ENCODE data around the gene APOBEC3A.
"Not testable (repeated sequence)": the region's sequence is repeated elsewhere in the genome, so short reads cannot be mapped to it uniquely, and the experiment has no call there.

Gene APOBEC3A

GRCh38 chr22:38943201-38943600, 14.2 kb upstream of the APOBEC3A start:
- DNase-seq (ENCODE audit: low read depth): no peak

- no peak for DNase-seq (ENCODE audit: low read depth)
Observed at GRCh38 chr22:38943882-38944281, 13.5 kb upstream of the APOBEC3A start.

GRCh38 chr22:38944653-38945052, 12.8 kb upstream of the APOBEC3A start:
- DNase-seq (ENCODE audit: low read depth): no peak

DNA sequence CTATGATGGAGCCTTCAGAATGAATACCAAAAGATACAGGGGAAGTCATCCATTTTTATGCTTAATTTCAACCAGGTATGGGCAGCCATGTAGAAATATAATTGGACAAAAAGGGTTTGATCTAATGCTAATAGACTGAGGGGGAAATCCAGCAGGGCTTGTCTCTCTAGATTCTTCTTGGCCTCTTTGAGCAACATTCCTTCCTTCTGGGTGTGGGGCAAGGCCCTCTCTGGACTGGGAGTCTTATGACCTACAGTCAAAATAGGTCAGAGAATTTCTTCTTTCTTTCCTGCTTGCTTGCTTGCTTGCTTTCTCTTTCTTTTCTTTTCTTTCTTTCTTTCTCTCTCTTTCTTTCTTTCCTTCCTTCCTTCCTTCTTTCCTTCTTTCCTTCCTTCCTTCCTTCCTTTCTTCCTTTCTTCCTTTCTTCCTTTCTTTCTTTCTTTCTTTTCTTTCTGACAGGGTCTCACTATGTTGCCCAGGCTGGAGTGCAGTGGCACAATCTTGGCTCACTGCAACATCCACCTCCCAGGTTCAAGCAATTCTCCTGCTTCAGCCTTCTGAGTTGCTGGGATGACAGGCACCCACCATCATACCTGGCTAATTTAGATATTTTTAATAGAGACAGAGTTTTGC, 11.6 kb upstream of the APOBEC3A start:
- DNase-seq (ENCODE audit: low read depth): not testable (repeated sequence)

- DNase-seq (ENCODE audit: low read depth): no peak
Observed at GRCh38 chr22:38946771-38947170, 10.6 kb upstream of the APOBEC3A start.

DNA sequence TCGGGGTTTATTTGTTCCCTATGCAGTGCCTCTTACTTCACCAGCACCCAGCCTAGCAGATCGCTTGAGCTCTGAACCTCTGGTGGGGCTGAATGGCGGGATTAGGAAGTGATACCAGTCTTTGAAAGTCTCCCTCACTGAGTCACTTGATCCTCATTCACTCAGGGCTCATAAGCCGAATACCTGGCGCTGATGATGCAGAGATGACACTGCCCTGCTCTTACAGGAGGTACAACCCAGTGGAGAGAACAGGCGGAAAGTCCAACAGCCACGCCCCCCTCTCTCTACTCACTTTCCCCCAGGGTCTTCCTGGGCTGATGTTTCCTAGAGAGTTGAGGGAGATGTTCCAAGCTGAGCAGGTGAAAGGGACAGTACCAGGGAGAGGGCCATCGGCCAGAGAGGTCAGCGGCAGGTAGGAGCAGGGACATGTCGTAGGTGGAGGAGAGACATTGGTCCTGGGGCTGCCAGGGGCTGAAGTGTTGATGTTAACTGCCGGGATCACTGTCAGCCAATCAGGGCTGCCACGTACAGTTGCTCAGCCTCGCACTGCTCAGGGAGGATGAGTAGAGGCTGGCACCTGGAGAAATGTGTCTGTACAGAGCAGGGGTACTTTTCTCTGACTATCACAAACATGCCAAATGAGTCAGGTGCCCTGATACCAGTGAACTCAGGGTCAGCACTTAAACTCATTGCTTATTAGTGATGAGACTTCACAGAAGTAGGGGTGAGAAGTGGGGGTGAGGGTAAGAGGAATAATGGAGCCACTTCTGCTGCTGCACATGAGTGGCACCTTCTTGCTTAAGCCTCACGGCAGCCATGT, 9.9 kb upstream of the APOBEC3A start:
- no peak for DNase-seq (ENCODE audit: low read depth)

DNA sequence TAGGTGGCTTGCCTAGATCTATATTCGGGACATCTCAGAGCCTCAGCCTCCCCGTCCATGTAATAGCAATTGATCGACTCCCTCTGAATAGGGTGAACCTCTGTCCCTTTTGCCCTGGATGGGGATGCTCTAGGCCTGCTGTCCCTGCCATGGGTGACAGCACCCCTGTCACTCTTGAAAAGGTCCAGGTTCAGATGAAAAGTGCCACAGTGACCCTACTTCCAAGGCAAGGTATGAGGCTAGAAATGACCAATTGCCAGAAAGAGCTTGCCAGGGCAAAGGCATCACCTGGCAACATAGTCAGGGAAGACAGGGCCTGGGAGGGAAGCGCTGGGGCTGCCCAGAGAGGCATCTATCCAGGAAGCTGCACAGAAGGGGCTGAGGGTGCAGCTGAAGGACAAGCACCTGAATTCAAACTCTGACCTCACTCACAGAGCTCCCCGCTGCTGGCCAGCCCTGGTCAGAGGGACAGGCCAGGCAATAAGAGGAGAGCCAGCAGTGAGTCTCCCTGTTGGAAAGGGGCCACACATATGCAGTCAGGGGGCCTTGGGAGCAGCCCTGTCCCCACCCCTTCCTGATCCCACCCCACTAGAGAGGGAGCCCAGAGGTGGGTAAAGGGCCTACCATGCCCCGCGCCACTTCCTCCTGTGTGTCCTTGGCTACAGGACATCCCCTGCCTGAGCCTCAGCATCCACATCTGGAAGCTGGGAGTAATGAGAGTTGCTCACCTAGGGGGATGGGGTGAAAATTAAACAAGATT, 9.0 kb upstream of the APOBEC3A start:
- DNase-seq (ENCODE audit: low read depth): no peak

DNA sequence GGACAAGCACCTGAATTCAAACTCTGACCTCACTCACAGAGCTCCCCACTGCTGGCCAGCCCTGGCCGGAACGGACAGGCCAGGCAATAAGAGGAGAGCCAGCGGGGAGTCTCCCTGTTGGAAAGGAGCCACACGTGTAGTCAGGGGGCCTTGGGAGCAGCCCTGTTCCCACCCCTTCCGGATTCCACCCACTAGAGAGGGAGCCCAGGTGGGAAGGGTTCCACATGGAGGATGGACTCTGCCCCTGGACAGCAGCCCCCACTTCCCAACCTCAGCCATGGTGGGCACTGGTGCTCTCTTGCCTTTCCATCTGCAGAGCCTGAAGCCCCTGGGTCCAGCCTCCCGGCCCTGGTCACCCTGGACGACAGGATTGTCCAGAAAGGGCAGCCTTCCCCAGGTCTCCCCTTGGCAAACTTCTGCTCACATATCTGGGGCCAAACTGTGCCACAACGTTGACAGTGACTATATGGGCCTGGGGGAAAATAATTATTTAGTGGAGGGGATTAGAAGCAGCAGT, 7.5 kb upstream of the APOBEC3A start:
- no peak for DNase-seq (ENCODE audit: low read depth)

DNA sequence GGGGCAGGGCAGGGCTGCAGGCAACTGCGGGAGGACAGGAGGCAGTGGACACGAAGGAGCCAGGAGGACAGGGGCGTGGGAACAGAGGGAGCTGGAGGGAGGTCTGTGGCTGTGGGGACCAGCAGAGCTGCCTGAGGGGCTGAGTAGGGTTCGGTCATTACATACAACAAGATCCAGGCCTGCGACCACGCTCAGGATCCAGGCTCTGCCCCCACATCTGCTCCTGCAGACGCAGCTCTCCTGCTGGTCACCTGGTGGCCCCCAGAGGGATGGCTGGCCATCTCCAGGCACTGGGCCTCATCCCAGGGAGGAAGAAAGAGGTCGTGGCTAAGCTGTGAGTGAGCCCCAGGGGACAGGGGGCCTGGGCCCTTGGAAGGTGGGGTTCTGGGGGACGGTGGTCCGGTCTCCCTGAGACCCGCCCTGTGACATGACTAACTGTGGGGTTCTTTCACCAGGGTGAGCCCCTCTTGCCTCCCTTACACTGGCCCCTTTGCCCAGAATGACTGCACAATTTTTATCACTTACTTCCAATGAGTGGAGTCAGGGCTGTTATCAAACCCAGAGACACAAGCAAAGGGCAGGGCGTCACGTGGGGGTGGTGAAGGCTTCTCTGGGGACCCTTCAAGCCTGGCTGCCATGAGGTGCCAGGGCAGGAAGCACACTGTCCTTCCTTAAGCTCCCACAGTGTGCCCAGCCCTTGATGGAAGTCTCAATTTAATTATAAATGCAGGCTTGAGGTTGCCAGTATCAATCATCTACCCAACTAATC, 6.7 kb upstream of the APOBEC3A start:
- DNase-seq (ENCODE audit: low read depth): no peak

DNA sequence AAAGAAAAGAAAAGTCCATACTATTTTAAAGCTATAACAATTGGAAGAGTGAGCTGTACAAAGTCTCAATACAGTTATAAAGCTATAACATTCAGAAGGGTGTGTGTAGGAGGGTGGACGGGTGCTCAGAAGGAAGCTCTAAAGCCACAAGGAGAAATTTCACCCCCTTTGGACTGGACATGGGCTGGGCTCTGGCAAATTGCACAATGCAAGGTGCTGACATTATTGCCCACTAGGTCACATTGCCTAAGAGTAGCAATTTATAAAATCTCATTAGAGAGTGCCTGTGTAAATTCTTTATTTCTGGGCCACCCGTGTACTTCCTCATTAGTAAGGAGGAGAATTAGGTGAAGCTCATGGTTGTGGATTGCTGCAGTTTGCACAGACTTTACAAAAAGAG, 5.7 kb upstream of the APOBEC3A start:
- DNase-seq (ENCODE audit: low read depth): no peak

GRCh38 chr22:38952281-38952993, 5.0 kb upstream of the APOBEC3A start:
- DNase-seq (ENCODE audit: low read depth): no peak

- DNase-seq (ENCODE audit: low read depth): no peak
Observed at GRCh38 chr22:38953091-38953490, 4.3 kb upstream of the APOBEC3A start.

DNA sequence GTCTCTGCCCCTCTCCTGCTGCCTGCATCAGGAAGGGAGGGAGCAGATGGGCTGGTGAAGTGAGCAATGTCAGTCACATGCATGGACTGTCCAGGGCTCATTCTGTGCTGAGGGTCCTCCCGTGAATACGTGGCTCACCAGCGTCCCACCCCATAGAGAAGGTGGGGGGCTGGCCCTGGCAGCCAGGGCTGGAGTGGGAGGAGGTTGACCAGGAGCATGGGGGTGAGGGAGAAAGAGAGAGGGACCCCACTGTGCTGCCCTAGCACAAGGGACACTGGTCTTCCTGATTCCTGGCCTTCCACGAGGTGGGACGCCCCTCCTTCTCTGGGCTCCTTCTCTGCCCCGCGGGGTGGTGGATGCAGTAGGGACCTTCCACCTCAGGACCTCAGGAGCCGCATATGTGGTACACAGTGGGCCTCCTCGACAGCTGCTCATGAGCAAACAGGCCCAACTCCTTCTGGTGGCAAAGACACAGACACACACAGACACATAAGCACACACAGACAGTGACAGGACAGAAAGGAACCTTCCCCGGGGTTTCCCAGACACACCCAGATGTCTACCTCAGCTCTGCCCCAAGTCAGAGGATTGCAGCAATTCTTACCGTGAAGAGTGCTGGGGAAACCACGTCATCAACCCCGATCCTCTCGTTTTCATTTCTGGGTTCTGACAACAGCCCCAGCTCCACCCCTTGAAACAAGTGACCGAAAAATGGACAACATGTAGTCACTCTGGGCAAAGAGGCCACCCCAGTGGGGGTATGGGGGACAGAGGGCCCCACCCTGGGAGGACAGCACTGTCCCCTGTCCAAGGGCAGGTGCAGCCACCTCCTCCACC, 3.6 kb upstream of the APOBEC3A start:
- peak; percentile 26 for DNase-seq (ENCODE audit: low read depth)

- DNase-seq (ENCODE audit: low read depth): no peak
Observed at GRCh38 chr22:38954414-38955043, 2.9 kb upstream of the APOBEC3A start.

GRCh38 chr22:38955250-38955905, 2.0 kb upstream of the APOBEC3A start:
- no peak for DNase-seq (ENCODE audit: low read depth)

DNA sequence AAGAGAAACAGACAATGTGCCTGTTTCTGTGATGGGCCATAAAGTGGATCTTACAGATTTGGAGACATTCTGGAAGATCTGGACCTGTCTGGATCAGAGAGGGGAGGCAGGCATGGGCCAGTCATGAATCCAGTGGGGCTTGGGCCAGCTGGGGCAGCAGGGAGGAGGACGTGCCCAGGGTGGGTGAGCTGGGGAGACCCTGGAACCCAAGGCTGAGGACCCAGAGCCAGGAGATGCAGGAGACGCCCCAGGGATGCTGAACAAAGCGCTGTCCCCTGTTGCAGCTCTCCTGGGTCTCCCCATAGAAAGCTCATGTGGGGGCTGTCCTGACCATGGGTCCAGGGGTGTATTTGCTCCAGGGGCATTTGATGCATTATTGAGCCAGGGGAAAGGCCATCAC, 1.5 kb upstream of the APOBEC3A start:
- no peak for DNase-seq (ENCODE audit: low read depth)

- no peak for DNase-seq (ENCODE audit: low read depth)
Observed at GRCh38 chr22:38956551-38956950, 858 bp upstream of the APOBEC3A start.

DNA sequence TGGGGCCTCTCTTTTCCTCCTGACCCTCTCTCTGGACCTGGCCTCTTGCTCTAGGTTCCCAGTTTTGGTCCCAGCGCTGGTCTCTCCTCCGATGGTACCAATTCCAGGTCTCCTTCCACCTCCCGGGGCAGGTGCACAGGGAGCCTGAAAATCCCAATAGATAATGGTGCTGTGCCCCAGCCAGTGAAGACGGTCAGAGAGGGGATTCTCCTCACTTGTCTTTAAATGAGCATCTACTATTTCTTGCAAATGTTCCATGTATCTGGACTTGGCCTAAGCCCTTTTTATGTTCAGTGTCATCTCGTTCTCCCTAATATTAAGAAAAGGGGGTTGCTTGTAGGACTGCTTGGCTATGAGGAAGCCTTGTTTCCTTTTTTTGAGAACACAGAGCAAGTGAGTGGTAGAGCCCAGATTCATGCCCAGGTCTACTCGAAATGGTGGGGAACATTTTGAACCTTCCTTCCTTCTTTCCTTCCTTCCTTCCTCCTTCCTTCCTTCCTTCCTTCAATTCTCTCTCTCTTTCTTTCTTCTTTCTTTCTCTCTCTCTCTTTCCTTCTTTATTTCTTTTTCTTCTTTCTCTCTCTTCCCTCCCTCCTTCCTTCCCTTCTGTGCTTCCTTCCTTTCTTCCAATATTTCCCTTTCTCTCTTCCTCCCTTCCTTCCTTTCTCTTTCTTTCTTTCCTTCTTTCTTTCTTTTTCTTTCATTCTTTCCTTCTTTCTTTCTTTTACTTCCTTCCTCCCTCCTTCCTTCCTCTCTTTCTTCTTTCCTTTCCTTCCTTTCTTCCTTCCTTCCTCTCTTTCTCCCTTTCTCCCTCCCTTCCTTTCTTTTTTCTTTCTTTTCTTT, 620 bp downstream of the APOBEC3A start:
- no peak for DNase-seq (ENCODE audit: low read depth)

DNA sequence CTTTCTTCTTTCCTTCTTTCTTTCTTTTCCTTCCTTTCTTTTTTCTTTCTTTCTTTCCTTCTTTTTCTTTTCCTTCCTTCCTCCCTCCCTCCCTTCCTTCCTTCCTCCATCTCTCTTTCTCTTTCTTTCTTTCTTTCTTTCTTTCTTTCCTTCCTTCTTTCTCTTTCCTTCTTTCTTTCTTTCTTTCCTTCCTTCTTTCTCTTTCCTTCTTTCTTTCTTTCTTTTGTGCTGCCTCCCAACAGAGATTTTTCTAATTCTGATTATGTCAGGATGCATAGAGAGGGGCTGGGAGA, 1.2 kb downstream of the APOBEC3A start:
- not testable (repeated sequence) for DNase-seq (ENCODE audit: low read depth)

Measured in iris pigment epithelial cell (primary cell).